Small intestine (tissue), 7 donors: Measurements from ENCODE around the gene NUP107. TPM values are rescaled to one million over a fixed set of nuclear protein-coding genes. Genes with fewer than 3 reads are reported as not detected.
"Not testable (repeated sequence)": the region's sequence is repeated elsewhere in the genome, so short reads cannot be mapped to it uniquely, and the experiment has no call there.

Source experiments
- DNase-seq, 2 donors: peaks; one replicate each; pipeline versions ENCODE4 v3.0.0 to v3.0.0-alpha.2; 2013
- FAIRE-seq: peaks from 2 replicates; lab custom pipeline; 2012; peaks lifted over from hg19 to GRCh38; lab: Jason Lieb, UNC
- H3K27ac ChIP-seq, 3 donors: one replicate each; pipeline ENCODE4 v1.5.1; 2013; ENCODE audit warnings: low read length in 2 of 3, mild to moderate bottlenecking in 2 of 3, control low read depth in 1 of 3, inconsistent platforms in 1 of 3, low read depth in 1 of 3, moderate library complexity in 1 of 3
- H3K27me3 ChIP-seq, 3 donors: one replicate each; pipeline ENCODE4 v1.6.1; 2013; ENCODE audit warnings: low read length in 3 of 3, inconsistent platforms in 1 of 3; ENCODE audit not compliant: control insufficient read depth in 3 of 3, insufficient read depth in 3 of 3
- H3K36me3 ChIP-seq, 3 donors: one replicate each; pipeline ENCODE4 v1.6.1; 2013; ENCODE audit warnings: low read length in 3 of 3, inconsistent platforms in 1 of 3, low read depth in 1 of 3, mild to moderate bottlenecking in 1 of 3, moderate library complexity in 1 of 3; ENCODE audit not compliant: control insufficient read depth in 3 of 3, insufficient read depth in 2 of 3
- H3K4me1 ChIP-seq, 3 donors: one replicate each; pipeline ENCODE4 v1.6.1; 2013; ENCODE audit warnings: low read length in 2 of 3, inconsistent platforms in 1 of 3, low read depth in 1 of 3, mild to moderate bottlenecking in 1 of 3, moderate library complexity in 1 of 3; ENCODE audit not compliant: control insufficient read depth in 3 of 3, insufficient read depth in 2 of 3
- H3K4me3 ChIP-seq, 3 donors: one replicate each; pipeline ENCODE4 v1.5.1; 2013; ENCODE audit warnings: low read length in 3 of 3, control low read depth in 1 of 3, inconsistent platforms in 1 of 3, low read depth in 1 of 3, mild to moderate bottlenecking in 1 of 3, moderate library complexity in 1 of 3
- H3K9me3 ChIP-seq, 2 donors: one replicate each; pipeline ENCODE4 v1.6.1; 2013; ENCODE audit warnings: low read depth in 1 of 2, low read length in 1 of 2; ENCODE audit not compliant: control insufficient read depth in 2 of 2, insufficient read depth in 1 of 2
- WGBS, 3 donors: extraction: QIAGEN DNeasy Blood & Tissue Kit; methylation state at CpG; one replicate each; pipeline ENCODE4 v1.1.7; 2013; 5-methylcytosine and 5-hydroxymethylcytosine counted together
- polyA plus RNA-seq, 4 donors: library from polyadenylated mRNA; stranded (reverse) in 3 of 4; unstranded in 1 of 4; fragments of 200-250 nt in 3 of 4; fragments of 120-200 nt in 1 of 4; gene quantifications; one replicate each; pipeline versions ENCODE4 v1.2.1 to v1.2.3, GENCODE V29; 2013
- donor health status: healthy with polysubstance abuse.
- donor health status: control.
- donor health status: control.
- donor health status: Bipolar disorder and iron deficiency.
- donor health status: healthy.

The NUP107 gene
- polyA plus RNA-seq, 4 donors: 5.1 to 45.0 (median 13.0) TPM

DNA sequence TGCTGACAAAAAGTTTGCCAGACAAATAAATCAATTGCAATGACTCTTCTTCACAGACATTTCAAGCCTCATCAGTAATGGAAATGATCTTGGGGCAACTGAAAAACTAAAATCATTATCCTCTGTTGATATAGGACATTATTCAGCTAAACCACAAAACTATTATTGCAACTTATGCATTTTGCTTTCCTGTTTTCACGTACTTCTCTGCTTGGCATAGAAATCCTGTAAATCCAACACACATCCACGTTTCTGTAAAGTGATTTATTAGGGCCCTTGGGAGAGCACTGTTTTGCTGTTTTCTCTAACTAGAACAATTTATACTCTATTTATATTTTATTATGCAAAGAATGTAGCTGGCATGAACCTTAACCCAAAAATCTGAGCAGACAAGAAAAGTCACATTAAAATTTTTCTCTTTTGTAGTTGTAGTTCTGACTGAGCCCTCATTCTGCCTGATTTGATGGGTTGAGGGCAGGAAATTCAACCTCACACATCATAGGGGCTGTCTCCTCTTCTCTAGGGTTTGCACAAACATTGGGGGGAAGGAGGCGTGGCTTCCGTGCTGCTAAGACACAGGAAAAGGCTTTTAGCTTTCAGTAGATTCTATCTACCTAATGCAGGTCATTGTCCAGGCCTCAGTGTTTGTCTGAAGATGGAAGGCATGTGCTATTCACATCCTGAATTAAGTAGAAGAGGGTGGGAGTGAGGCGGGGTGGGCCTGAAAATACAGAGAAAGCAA, 11.5 kb upstream of the NUP107 start:
- FAIRE-seq (no peak), DNase-seq (peak in 1 of 2 donors; percentile 75)
- H3K36me3 ChIP-seq: no peaks in the 10 kb centered on the region
- no peaks in the 10 kb centered on the region for H3K27me3 ChIP-seq
- 36 to 58% (median 53%) methylated on average over 5 of the region's 5 CpGs for WGBS, 3 donors
- H3K4me3 ChIP-seq: no peak overlapping the region
- H3K4me1 ChIP-seq: no peaks in the 10 kb centered on the region
- H3K9me3 ChIP-seq: no peaks in the 10 kb centered on the region
- H3K27ac ChIP-seq: peak overlapping the region in 1 of 3 donors; percentile 68

DNA sequence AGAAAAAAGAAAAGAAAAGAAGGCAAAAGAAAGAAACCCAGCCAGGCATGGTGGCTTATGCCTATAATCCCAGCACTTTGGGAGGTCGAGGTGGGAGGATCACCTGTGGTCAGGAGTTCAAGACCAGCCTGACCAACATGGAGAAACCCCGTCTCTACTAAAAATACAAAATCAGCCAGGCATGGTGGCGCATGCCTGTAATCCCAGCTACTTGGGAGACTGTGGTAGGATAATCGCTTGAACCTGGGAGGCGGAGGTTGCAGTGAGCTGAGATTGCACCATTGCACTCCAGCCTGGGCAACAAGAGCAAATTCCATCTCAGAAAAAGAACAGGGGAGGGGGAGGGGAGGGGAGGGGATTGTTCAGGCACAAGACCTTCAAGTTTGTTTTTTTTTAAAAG, 9.9 kb upstream of the NUP107 start:
- not testable (repeated sequence) for H3K4me1 ChIP-seq, H3K36me3 ChIP-seq, H3K9me3 ChIP-seq, DNase-seq, H3K4me3 ChIP-seq, H3K27me3 ChIP-seq, FAIRE-seq, H3K27ac ChIP-seq
- WGBS, 3 donors: 90 to 95% (median 93%) methylated on average over 5 of the region's 5 CpGs

DNA sequence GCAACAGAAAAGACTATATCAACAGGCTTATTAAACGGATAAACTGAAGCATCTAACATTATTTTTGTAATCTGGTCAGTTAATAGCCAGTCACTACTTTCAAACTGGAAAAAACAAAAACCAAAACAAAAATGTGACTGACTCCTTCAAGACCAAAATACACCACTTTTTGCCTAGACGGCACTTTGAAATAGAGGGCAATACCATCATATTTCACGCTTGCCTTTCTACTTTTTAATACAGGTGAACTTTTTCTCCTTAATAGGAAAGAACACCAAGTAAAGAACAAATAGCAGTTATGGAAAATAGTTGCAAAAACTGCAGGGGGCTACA, 550 bp upstream of the NUP107 start:
- H3K36me3 ChIP-seq: peaks cover 0 to 7% (median 5%) of the 10 kb centered on the region in 3 donors
- FAIRE-seq: no peak
- WGBS, 3 donors: 6 to 30% (median 17%) methylated on average over 3 of the region's 3 CpGs
- DNase-seq: no peak
- H3K4me1 ChIP-seq: peaks cover 2 to 18% (median 5%) of the 10 kb centered on the region in 3 donors
- H3K9me3 ChIP-seq: no peaks in the 10 kb centered on the region
- peak overlapping the region; percentile 92 to 96 (median 96) for H3K27ac ChIP-seq
- peak overlapping the region; percentile 59 to 96 (median 60) for H3K4me3 ChIP-seq
- H3K27me3 ChIP-seq: no peaks in the 10 kb centered on the region

DNA sequence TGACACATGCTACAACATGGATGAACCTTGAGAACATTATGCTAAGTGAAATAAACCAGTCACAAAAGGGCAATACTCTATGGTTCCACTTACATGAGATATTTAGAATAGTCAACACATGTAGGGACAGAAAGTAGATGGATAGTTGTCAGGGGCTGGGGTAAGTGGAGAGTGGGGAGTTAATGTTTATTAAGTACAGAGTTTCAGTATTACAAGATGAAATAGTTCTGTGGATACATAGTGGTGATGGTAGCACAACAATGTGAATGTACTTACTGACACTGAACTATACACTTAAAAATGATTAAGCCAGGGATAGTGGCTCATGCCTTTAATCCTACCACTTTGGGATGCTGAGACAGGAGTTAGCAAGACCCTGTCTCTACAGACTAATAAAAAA, 8.7 kb downstream of the NUP107 start:
- peaks cover 17 to 47% (median 20%) of the 10 kb centered on the region in 3 donors for H3K36me3 ChIP-seq
- DNase-seq (no peak), FAIRE-seq (no peak)

DNA sequence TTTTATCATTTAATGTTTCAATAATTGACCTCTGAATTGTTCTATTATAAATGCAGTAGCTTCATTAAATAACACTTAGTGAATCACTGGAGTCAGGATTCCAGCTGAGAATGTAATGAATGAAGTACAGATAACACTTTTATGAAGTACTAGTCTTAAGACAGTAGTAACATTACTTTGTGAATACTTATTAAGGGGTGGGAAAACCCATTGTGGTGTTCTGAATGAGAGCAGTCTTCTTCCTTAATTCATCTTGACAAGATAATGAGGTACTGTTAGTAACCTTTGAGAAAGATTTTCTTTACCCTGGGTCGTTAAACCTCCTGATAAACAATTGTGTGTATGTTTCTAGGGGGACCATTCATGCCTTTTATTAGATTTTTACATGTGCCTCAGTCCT, 12.7 kb downstream of the NUP107 start:
- no peaks in the 10 kb centered on the region for H3K9me3 ChIP-seq
- no peak overlapping the region for H3K27ac ChIP-seq
- FAIRE-seq (no peak), DNase-seq (no peak)
- H3K36me3 ChIP-seq: peaks cover 12 to 46% (median 12%) of the 10 kb centered on the region in 3 donors
- H3K4me1 ChIP-seq: no peaks in the 10 kb centered on the region
- WGBS, 3 donors: 77 to 81% (median 79%) methylated on average over 1 of the region's 1 CpG
- H3K27me3 ChIP-seq: no peaks in the 10 kb centered on the region
- no peak overlapping the region for H3K4me3 ChIP-seq

More for the DNA sequence above, 8.7 kb downstream of the NUP107 start:
- H3K9me3 ChIP-seq: no peaks in the 10 kb centered on the region
- no peaks in the 10 kb centered on the region for H3K4me1 ChIP-seq
- H3K27ac ChIP-seq: no peak overlapping the region
- H3K27me3 ChIP-seq: no peaks in the 10 kb centered on the region
- H3K4me3 ChIP-seq: no peak overlapping the region

DNA sequence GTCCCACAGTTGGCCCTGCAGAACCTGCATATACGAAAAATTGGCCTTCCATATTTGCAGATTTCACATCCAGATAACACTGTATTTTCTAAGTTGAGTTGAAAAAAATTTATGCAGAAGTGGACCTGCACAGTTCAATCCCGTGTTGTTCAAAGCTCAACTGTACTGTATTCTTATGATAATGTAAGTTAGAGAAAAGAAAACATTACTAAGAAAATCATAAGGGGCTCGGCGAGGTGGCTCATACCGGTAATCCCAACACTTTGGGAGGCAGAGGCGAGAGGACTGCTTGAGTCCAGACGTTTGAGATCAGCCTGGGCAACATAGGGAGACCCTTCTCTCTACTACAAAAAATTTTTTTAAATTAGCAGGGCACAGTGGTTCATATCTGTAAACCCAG, 41.0 kb downstream of the NUP107 start:
- FAIRE-seq (no peak), DNase-seq (no peak)
- Histone ChIP-seq H3K4me3 (no peak overlapping the region), H3K27ac (no peak overlapping the region), H3K9me3 (no peaks in the 10 kb centered on the region), H3K4me1 (no peaks in the 10 kb centered on the region), H3K36me3 (peaks cover 8 to 38% (median 10%) of the 10 kb centered on the region in 3 donors), H3K27me3 (no peaks in the 10 kb centered on the region)
- WGBS, 3 donors: 90 to 94% (median 92%) methylated on average over 7 of the region's 7 CpGs

DNA sequence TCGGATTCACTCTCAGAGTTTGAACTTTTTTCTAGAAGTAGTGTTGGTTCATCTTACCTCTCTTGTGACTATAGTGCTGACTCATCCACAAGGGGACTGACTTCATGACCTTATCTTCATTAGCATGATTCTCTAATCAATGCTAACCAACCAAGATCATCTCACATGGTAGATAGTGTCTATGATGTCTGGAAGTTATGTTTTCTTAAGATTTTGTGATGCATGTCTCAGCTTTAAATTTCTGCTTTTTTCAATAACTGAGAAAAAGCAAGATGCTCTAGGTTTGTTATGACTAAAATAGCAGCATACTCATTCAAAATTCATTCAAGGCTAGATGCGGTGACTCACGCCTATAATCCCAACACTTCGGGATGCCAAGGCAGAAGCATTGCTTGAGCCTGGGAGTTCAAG, 46.9 kb downstream of the NUP107 start:
- Histone ChIP-seq H3K36me3 (peaks cover 13 to 38% (median 14%) of the 10 kb centered on the region in 3 donors), H3K4me3 (no peak overlapping the region), H3K9me3 (no peaks in the 10 kb centered on the region), H3K27ac (no peak overlapping the region), H3K27me3 (no peaks in the 10 kb centered on the region), H3K4me1 (no peaks in the 10 kb centered on the region)
- 97 to 98% (median 97%) methylated on average over 4 of the region's 4 CpGs for WGBS, 3 donors
- DNase-seq (no peak), FAIRE-seq (no peak)

DNA sequence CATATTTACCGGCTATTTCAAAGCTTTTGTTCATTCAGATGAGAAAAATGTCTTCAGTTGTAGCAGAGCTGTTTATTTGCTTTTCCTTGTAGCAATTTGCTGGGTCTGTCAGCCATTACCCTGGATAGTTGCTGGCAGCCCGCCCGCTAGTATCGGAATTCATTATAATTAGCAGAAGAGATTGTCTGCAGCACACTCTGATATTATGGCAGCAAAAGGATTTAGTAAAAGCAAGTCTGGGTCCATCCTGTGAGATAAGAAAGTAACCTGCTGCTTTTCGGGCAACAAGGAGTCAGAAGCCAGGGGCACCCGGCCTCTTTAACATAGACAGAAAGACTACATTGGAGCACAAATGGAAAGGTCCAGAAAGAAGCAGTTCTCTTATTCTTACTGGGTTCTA, 53.1 kb downstream of the NUP107 start:
- Histone ChIP-seq H3K9me3 (no peaks in the 10 kb centered on the region), H3K27me3 (no peaks in the 10 kb centered on the region), H3K4me1 (no peaks in the 10 kb centered on the region), H3K36me3 (peaks cover 5 to 23% (median 5%) of the 10 kb centered on the region in 3 donors), H3K27ac (peak overlapping the region in 1 of 3 donors; percentile 11), H3K4me3 (no peak overlapping the region)
- no peak for DNase-seq
- WGBS, 3 donors: 89% methylated on average over 6 of the region's 6 CpGs
- FAIRE-seq: no peak

DNA sequence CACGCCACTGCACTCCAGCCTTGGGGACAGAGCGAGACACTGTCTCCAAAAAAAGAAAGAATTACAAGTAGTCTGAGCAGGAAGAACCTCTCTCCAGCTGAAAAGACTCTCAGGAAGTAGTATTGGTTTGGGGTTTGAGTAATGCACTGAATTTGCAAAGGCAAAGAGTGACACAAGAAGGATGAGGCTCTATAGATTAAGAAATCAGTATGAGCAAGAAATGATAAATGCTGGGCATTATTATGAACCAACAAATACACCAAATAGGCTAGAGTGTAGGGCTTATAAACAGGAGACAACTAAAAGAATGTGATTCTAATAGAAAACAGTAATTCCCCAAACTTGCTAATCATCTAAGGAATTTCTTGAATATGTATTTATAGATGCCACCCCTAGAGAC, 56.6 kb downstream of the NUP107 start:
- FAIRE-seq: no peak
- Histone ChIP-seq H3K36me3 (peaks cover 3 to 8% (median 5%) of the 10 kb centered on the region in 3 donors), H3K27me3 (no peaks in the 10 kb centered on the region), H3K4me3 (no peak overlapping the region), H3K9me3 (no peaks in the 10 kb centered on the region), H3K27ac (no peak overlapping the region), H3K4me1 (peaks cover 0 to 3% (median 2%) of the 10 kb centered on the region in 3 donors)
- no peak for DNase-seq
- whole genome bisulfite sequencing, 3 donors: 91 to 100% (median 95%) methylated on average over 2 of the region's 2 CpGs
